HepG2 (cell line): ENCODE data around the gene RAD1. TPM values are rescaled to one million over a fixed set of nuclear protein-coding genes. Genes with fewer than 3 reads are reported as not detected.

Source experiments
- AKAP8 ChIP-seq: sonication (generic); formaldehyde crosslinking; IDR thresholded peaks from 2 replicates; pipeline ENCODE4 v1.5.1; 2020; ENCODE audit warnings: mild to moderate bottlenecking, missing genetic modification reagents
- FOXP1 ChIP-seq, 2 experiments: fragments of 450-650 bp in 1 of 2; IDR thresholded peaks; 2 replicates each; pipeline ENCODE4 v1.6.1; 2017 to 2018; ENCODE audit warnings: antibody characterized with exemption in 1 of 2
- GABPB1 ChIP-seq: IDR thresholded peaks from 2 replicates; pipeline ENCODE4 v1.6.1; 2016; ENCODE audit warnings: mild to moderate bottlenecking, missing genetic modification reagents, moderate library complexity, missing compliant biosample characterization
- ISL2 ChIP-seq: sonication (generic); formaldehyde crosslinking; IDR thresholded peaks from 2 replicates; pipeline ENCODE4 v1.5.0; 2020; ENCODE audit warnings: missing genetic modification reagents
- KDM6A ChIP-seq: IDR thresholded peaks from 2 replicates; pipeline ENCODE4 v1.6.1; 2016; ENCODE audit warnings: low read depth
- RAD21 ChIP-seq: fragments of 450-650 bp; formaldehyde crosslinking; IDR thresholded peaks from 2 replicates; pipeline ENCODE4 v1.5.0; 2020; ENCODE audit warnings: mild to moderate bottlenecking
- RBAK ChIP-seq: sonication (generic); formaldehyde crosslinking; IDR thresholded peaks from 2 replicates; pipeline ENCODE4 v1.5.1; 2020; ENCODE audit warnings: mild to moderate bottlenecking, missing genetic modification reagents
- RCOR2 ChIP-seq: IDR thresholded peaks from 2 replicates; pipeline ENCODE4 v1.6.1; 2016; ENCODE audit warnings: missing biosample characterization, missing genetic modification reagents
- SAFB2 ChIP-seq: sonication (generic); formaldehyde crosslinking; IDR thresholded peaks from 2 replicates; pipeline ENCODE4 v1.5.1; 2020; ENCODE audit warnings: missing genetic modification reagents, low read depth, mild to moderate bottlenecking, borderline replicate concordance
- SETDB1 ChIP-seq: sonication (generic); formaldehyde crosslinking; IDR thresholded peaks from 2 replicates; pipeline ENCODE4 v1.5.1; 2020; ENCODE audit warnings: missing genetic modification reagents, mild to moderate bottlenecking, borderline replicate concordance
- SIN3A ChIP-seq: IDR thresholded peaks from 2 replicates; pipeline ENCODE4 v1.6.1; 2011; ENCODE audit warnings: low read depth, mild to moderate bottlenecking, control low read depth, low read length, borderline replicate concordance
- SOX5 ChIP-seq: IDR thresholded peaks from 2 replicates; pipeline ENCODE4 v1.6.1; 2016; ENCODE audit warnings: borderline replicate concordance
- TOE1 ChIP-seq: sonication (generic); formaldehyde crosslinking; IDR thresholded peaks from 2 replicates; pipeline ENCODE4 v1.4.0; 2020; ENCODE audit warnings: mild to moderate bottlenecking, missing genetic modification reagents
- ZBTB20 ChIP-seq: sonication (generic); formaldehyde crosslinking; IDR thresholded peaks from 2 replicates; pipeline ENCODE4 v1.8.1; 2023; ENCODE audit warnings: missing genetic modification reagents, low read depth, mild to moderate bottlenecking, borderline replicate concordance
- ZBTB7B ChIP-seq: sonication (generic); formaldehyde crosslinking; IDR thresholded peaks from 2 replicates; pipeline ENCODE4 v1.4.0; 2020; ENCODE audit warnings: missing genetic modification reagents
- ZNF33B ChIP-seq: sonication (generic); formaldehyde crosslinking; IDR thresholded peaks from 2 replicates; pipeline ENCODE4 v1.5.1; 2020; ENCODE audit warnings: mild to moderate bottlenecking, missing genetic modification reagents
- ZNF430 ChIP-seq: sonication (generic); formaldehyde crosslinking; IDR thresholded peaks from 2 replicates; pipeline ENCODE4 v1.9.0; 2021; ENCODE audit warnings: mild to moderate bottlenecking, missing genetic modification reagents
- ZNF567 ChIP-seq: sonication (generic); formaldehyde crosslinking; IDR thresholded peaks from 2 replicates; pipeline ENCODE4 v1.8.1; 2023; ENCODE audit warnings: mild to moderate bottlenecking, missing genetic modification reagents, borderline replicate concordance
- ZNF782 ChIP-seq: sonication (generic); formaldehyde crosslinking; IDR thresholded peaks from 2 replicates; pipeline ENCODE4 v1.4.0; 2020; ENCODE audit warnings: missing genetic modification reagents, mild to moderate bottlenecking, borderline replicate concordance
- ZSCAN20 ChIP-seq: sonication (generic); formaldehyde crosslinking; IDR thresholded peaks from 2 replicates; pipeline ENCODE4 v1.4.0; 2020; ENCODE audit warnings: missing genetic modification reagents, mild to moderate bottlenecking, borderline replicate concordance
- polyA plus RNA-seq, 8 experiments: library from polyadenylated mRNA; depleted of rRNA in 3 of 8; stranded (reverse) in 7 of 8; unstranded in 1 of 8; fragments of >200 nt; fragmentation: Illumina TruSeq in 4 of 8; extraction: Trizol in 4 of 8; gene quantifications; 2 replicates each; pipeline versions ENCODE4 v1.2.1 to v1.2.3, GENCODE V29; 2011 to 2016; ENCODE audit warnings: low read depth in 4 of 8, missing spikeins in 1 of 8, mixed read lengths in 1 of 8; ENCODE audit not compliant: insufficient read depth in 1 of 8
- total RNA-seq, 5 experiments: library from RNA; depleted of rRNA; stranded (reverse); fragments of >200 nt; fragmentation: Illumina TruSeq; extraction: Trizol; gene quantifications; 2 replicates each; pipeline ENCODE4 v1.2.3, GENCODE V29; 2016; ENCODE audit warnings: low read depth in 1 of 5
- TF ChIP-seq, protein P1 (sequence below): sonication (generic); formaldehyde crosslinking; IDR thresholded peaks from 2 replicates; pipeline ENCODE4 v1.4.0; 2020; ENCODE audit warnings: missing genetic modification reagents; ENCODE audit errors: not compliant biosample characterization
- TF ChIP-seq, protein P2 (sequence below): sonication (generic); formaldehyde crosslinking; IDR thresholded peaks from 2 replicates; pipeline ENCODE4 v1.8.1; 2022; ENCODE audit warnings: mild to moderate bottlenecking, missing genetic modification reagents
- TF ChIP-seq, protein P3 (sequence below): sonication (generic); formaldehyde crosslinking; IDR thresholded peaks from 2 replicates; pipeline ENCODE4 v1.5.0; 2020; ENCODE audit warnings: missing genetic modification reagents
- TF ChIP-seq, protein P4 (sequence below): sonication (generic); formaldehyde crosslinking; IDR thresholded peaks from 2 replicates; pipeline ENCODE4 v1.4.0; 2020; ENCODE audit warnings: mild to moderate bottlenecking, missing genetic modification reagents

Gene RAD1
- total and polyA plus RNA-seq, 2 of the 13 experiments (the other 11 are each of a cell fraction or from before 2014, with no cell fraction given): 14.7 to 39.1 TPM

DNA sequence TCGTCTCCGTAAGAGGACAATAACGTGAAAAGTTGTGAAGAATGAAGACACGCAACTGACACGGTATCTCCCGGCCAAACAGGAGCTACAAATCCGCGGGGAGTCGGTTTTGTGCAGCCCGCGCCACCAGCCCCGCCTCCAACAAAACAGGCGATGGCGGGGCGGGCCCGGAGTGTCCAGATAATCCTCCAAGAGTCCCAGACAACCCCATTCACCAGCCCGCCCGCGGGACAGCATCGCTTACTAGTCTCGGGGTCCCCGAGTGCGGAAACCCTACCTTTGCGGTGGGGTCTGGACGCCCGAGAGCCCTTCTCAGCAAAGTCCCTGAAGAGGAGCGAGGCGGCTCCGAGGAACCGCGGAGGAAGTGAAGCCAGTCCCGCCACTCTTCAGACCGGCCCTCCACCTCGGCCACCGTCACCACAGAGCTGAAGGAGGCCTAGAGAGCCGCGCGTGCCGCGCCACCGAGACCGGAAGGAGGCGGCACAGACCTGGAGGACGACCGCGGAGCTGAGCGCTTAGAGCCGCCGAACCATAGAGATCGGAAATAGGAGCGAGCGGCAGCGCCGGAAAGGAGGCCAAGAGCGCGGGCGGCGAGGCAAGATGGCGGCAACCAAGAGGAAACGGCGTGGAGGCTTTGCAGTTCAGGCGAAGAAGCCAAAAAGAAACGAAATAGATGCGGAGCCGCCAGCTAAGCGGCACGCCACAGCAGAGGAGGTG is at the start of gene RAD1, which contains the start of gene BRIX1 (continued):
- TF ChIP-seq, protein P1, sequence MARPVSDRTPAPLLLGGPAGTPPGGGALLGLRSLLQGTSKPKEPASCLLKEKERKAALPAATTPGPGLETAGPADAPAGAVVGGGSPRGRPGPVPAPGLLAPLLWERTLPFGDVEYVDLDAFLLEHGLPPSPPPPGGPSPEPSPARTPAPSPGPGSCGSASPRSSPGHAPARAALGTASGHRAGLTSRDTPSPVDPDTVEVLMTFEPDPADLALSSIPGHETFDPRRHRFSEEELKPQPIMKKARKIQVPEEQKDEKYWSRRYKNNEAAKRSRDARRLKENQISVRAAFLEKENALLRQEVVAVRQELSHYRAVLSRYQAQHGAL (CRISPR knock-in tag): no peak
- TF ChIP-seq SIN3A: peak; percentile 82; the same call in 1 of the 2 replicates
- TF ChIP-seq AKAP8 (CRISPR knock-in tag): no peak
- no peak; the same call in 1 of the 2 replicates for TF ChIP-seq ZBTB7B
- TF ChIP-seq, protein P2, sequence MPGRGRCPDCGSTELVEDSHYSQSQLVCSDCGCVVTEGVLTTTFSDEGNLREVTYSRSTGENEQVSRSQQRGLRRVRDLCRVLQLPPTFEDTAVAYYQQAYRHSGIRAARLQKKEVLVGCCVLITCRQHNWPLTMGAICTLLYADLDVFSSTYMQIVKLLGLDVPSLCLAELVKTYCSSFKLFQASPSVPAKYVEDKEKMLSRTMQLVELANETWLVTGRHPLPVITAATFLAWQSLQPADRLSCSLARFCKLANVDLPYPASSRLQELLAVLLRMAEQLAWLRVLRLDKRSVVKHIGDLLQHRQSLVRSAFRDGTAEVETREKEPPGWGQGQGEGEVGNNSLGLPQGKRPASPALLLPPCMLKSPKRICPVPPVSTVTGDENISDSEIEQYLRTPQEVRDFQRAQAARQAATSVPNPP (CRISPR knock-in tag): peak; percentile 78
- TF ChIP-seq ZNF33B (CRISPR knock-in tag): 0 out of 2 replicates have a peak, but pooled peaks have one; percentile 38
- TF ChIP-seq RBAK (CRISPR knock-in tag): no peak; the same call in 1 of the 2 replicates
- no peak for TF ChIP-seq RAD21 (CRISPR knock-in tag)
- no peak for TF ChIP-seq FOXP1 (IDR thresholded peaks at IDR 0.05)
- TF ChIP-seq FOXP1 (CRISPR knock-in tag; IDR thresholded peaks at IDR 0.05): no peak
- peak; percentile 99 for TF ChIP-seq GABPB1 (CRISPR knock-in tag)
- TF ChIP-seq ISL2 (CRISPR knock-in tag): no peak
- TF ChIP-seq, protein P3, sequence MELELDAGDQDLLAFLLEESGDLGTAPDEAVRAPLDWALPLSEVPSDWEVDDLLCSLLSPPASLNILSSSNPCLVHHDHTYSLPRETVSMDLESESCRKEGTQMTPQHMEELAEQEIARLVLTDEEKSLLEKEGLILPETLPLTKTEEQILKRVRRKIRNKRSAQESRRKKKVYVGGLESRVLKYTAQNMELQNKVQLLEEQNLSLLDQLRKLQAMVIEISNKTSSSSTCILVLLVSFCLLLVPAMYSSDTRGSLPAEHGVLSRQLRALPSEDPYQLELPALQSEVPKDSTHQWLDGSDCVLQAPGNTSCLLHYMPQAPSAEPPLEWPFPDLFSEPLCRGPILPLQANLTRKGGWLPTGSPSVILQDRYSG: peak; percentile 72; the same call in 1 of the 2 replicates
- TF ChIP-seq ZNF567 (CRISPR knock-in tag): 0 out of 2 replicates have a peak, but pooled peaks have one; percentile 59
- TF ChIP-seq SOX5 (CRISPR knock-in tag): no peak
- peak; percentile 82; the same call in 1 of the 2 replicates for TF ChIP-seq SAFB2 (CRISPR knock-in tag)
- no peak for TF ChIP-seq RCOR2 (CRISPR knock-in tag)
- TF ChIP-seq ZBTB20 (CRISPR knock-in tag): peak; percentile 59; the same call in 1 of the 2 replicates
- TF ChIP-seq, protein P4, sequence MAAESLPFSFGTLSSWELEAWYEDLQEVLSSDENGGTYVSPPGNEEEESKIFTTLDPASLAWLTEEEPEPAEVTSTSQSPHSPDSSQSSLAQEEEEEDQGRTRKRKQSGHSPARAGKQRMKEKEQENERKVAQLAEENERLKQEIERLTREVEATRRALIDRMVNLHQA (CRISPR knock-in tag): no peak
- no peak; the same call in 1 of the 2 replicates for TF ChIP-seq TOE1 (CRISPR knock-in tag)
- TF ChIP-seq KDM6A (CRISPR knock-in tag): 0 out of 2 replicates have a peak, but pooled peaks have one; percentile 15
- no peak for TF ChIP-seq SETDB1 (CRISPR knock-in tag)
- no peak for TF ChIP-seq ZNF430 (CRISPR knock-in tag)
- no peak; the same call in 1 of the 2 replicates for TF ChIP-seq ZNF782 (CRISPR knock-in tag)
- no peak for TF ChIP-seq ZSCAN20 (CRISPR knock-in tag)
